Panc1 (cell line): ENCODE data around the gene CNNM1.

Source experiments
- POLR2AphosphoS5 ChIP-seq: IDR thresholded peaks from 2 replicates; pipeline ENCODE4 v1.6.1; 2012; ENCODE audit warnings: mild to moderate bottlenecking, low read depth, low read length, moderate library complexity
- REST ChIP-seq, 2 experiments: IDR thresholded peaks; 2 replicates each; pipeline ENCODE4 v1.6.1; 2011 to 2012; ENCODE audit warnings: low read depth in 2 of 2, control low read depth in 1 of 2, low read length in 1 of 2, mild to moderate bottlenecking in 1 of 2, moderate library complexity in 1 of 2; ENCODE audit not compliant: insufficient read depth in 1 of 2
- SIN3A ChIP-seq: IDR thresholded peaks from 2 replicates; pipeline ENCODE4 v1.6.1; 2012; ENCODE audit warnings: low read depth, mild to moderate bottlenecking, low read length, moderate library complexity, borderline replicate concordance; ENCODE audit not compliant: insufficient read depth
- TF ChIP-seq, protein P1 (sequence below): fragments of 450-650 bp; IDR thresholded peaks from 2 replicates; pipeline ENCODE4 v1.5.1; 2017; ENCODE audit warnings: mild to moderate bottlenecking

GRCh38 chr10:99360934-99361333 lies 31.8 kb downstream of the CNNM1 start:
- TF ChIP-seq, protein P1, sequence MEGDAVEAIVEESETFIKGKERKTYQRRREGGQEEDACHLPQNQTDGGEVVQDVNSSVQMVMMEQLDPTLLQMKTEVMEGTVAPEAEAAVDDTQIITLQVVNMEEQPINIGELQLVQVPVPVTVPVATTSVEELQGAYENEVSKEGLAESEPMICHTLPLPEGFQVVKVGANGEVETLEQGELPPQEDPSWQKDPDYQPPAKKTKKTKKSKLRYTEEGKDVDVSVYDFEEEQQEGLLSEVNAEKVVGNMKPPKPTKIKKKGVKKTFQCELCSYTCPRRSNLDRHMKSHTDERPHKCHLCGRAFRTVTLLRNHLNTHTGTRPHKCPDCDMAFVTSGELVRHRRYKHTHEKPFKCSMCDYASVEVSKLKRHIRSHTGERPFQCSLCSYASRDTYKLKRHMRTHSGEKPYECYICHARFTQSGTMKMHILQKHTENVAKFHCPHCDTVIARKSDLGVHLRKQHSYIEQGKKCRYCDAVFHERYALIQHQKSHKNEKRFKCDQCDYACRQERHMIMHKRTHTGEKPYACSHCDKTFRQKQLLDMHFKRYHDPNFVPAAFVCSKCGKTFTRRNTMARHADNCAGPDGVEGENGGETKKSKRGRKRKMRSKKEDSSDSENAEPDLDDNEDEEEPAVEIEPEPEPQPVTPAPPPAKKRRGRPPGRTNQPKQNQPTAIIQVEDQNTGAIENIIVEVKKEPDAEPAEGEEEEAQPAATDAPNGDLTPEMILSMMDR = no peak; the same call in 1 of the 2 replicates
- TF ChIP-seq POLR2AphosphoS5 (no peak), REST (IDR thresholded peaks at IDR 0.05; ENCODE audit: insufficient read depth in 1 of 2, low read depth in 2 of 2, low read length in 1 of 2) (no peak), SIN3A (no peak)
